Activated T-helper 9 cell treated with anti-CD3 and anti-CD28 coated beads, Interleukin-2, amount 50 U/mL, for 16 hours (primary cell): Measurements from ENCODE around the gene WNK3.

Experiments used
- DNase-seq: peaks from one replicate; pipeline ENCODE4 v3.0.0-alpha.2; 2020; ENCODE audit warnings: low read depth

The WNK3 gene

DNA sequence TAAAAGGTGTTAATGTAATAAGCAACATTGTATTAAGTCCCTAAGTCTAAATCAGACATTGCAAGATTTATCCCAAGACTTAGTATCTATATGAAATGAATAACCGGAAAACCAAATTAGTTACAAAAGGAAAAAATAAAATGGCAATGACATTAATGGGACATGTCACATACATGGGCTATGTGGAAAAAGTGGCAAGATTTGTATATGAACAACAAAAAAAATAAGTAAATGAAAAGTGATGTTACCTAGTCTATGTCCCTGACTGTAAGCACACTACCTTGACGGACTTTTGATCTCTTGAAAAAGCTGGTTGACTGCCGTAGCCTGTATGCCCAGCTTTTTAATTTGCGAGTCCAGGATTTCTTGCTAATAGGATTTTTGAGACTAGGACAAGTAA is 119.3 kb downstream of the WNK3 start:
- no peak for DNase-seq

DNA sequence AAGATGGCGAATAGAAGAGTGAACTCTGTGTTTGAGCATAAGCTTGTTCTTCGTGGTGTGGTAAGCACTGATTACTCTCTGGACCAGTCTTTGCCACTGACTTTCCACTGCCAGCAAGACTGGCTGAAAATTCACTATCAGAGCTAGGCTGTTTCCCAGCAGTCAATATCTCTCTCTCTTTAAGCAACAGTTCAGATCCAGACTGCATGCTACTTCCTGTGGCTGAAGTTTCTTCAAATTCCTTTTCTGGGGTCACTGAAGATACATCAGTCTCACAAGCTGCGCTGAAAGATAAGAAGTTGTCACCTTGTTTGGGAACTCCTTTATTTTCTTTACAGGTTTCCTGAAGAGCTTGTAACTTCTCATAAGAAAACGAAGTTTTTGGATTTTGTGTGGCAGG is 120.8 kb downstream of the WNK3 start:
- no peak for DNase-seq

DNA sequence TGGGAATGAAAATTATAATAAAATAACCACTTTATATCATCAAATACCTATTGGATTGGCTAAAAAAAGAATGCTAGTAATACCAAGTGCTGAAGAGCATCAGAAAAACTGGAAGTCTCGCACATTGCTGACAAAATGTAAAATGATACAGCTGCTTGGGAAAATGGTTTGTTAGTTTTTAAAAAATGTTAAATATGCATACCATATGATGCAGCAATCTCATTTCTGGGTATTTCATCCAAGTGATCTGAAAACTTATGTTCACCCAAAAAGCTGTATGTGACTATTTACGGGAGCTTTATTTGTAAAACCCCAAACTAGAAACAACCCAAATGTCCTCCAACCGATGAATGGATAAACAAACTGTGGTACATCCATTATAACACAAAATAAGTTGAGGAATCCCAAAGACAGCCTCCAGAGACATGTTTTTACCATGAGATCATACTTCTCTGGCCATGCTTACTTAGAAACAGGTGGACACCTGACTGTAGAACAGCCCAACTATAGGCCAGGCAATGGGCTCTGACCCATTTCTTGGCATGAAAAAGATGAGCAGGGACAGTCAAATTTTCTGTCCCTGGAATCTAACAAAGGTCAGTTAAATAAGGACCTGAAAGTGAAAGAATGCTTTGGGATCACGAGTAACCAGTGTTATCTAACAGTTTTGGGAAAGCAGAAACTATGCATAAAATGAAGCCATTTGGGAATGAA is 127.3 kb downstream of the WNK3 start:
- no peak for DNase-seq

DNA sequence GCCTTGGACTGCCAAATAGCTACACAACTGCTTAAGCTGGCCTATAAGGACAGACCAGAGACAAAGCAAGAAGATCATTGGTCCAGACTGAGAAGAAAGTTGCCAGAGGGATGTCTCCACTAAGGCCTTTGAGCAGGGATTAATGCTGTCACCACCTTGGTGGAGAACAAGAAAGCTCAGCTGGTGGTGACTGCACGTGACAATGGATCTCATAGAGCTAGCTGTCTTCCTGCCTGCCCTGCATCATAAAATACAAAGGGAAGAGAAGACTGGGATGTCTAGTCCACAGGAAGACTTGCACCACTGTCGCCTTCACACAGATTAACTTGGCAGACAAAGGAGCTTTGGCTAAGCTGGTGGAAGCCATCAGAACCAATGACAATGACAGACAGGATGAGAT is 134.3 kb downstream of the WNK3 start:
- DNase-seq: no peak

DNA sequence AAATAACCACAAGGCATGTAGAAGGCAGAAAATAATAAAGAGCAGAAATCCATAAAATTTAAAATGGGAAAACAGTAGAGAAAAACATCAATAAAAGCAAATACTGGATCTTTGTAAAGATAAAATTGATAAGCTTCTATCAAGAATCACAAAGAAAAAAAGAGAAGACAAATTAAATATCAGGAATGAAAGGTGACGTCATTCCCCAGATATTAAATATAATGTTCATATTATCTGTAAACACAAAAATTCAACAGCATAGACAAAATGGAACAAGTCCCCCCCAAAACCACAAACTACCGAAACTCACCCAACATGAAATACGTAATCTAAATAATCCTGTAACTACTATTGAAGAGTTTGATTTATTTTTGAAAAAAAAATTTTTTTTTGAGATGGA is 144.2 kb downstream of the WNK3 start:
- no peak for DNase-seq

DNA sequence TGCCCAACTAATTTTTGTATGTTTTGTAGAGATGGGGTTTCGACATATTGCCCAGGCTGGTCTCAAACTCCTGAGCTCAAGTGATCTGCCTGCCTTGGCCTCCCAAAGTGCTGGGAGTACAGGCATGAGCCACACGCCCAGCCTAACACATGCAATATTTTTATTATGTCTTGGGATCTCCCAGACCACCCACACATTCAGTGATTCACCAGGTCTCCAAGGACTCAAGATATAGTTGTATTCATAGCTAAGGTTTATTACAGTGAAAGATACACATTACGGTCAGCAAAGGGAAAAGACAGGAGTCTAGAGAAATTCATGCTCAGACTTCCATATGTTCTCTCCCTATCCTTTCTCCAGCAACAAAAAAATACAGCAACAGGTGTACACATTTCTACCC is 149.3 kb downstream of the WNK3 start:
- DNase-seq: no peak

DNA sequence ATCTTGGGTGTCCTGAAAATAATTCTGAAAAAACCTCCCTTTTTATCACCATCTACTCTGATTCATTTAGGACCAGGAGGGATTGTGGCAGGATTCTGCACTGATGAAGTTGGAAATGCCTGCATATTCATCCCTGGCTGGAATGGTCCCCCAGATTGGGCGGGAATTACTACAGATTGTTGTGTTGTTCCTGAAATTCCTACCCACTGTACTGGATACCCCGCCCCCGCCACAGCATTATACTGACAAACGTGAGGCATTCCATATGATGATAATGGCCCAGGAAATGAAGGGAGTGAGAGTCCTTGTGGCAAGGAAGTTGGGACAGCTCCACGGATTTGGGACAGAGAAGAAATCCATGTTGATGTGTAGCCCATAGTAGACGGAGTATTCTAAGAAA is 159.6 kb downstream of the WNK3 start:
- DNase-seq: no peak

DNA sequence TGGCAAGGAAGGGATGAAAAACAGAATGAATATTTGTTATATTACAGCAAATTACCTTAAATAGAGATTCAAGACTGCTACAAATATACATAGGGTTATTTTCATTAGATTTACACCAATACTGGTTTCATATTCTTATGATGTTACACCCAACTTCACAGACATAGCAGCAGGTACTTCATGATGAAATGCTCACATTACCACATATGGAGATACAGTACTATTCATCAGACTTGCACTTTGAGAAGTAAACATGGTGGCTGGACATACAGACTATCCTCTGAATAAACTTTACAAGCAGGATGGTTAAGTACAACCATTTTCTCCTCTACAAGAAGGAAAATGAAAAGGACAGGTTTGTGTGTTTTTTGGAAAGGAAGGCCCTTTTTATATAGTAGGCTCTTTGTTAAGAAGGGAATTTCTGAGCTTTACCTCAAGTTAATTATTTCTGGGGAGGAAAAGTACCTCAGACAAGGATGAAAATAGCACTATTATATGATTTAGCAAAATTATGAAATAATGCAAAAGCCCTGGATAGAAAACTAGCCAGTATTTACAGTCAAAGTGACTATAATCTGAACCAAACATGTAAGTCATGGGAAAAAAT is 162.8 kb downstream of the WNK3 start:
- no peak for DNase-seq

DNA sequence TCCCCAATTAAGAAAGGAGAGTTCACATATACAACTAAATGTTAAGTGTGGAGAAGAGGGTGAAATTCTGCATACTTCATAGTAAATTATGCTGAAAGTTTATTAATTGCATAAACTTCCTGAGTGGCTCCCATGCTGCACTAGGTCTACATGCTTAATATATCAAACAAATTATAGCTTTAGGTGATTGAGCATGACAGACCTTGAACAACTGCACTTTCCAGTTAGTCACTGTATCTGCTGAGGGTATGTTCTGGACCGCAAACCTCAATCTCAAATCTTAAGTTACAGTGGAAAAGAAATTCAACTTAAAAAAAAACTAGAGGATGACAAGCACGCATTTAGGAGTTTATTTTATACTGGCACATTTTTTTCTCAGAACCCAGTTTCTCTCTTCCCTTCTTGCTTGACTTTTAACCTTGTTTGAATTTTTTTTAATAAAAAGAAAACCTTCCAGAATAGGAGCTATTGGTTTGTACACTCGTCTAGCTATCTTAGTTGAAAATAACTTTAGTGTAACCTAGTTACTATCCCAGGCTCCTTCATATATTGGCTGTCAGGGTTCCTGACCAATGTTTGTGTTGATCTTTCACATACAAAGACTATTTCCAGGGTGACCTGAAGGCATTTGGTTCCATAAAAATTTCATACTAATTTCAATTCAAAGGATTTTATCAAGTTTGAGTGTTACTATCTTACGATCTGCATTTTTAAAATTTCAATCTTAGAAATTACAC is 164.6 kb downstream of the WNK3 start:
- no peak for DNase-seq

DNA sequence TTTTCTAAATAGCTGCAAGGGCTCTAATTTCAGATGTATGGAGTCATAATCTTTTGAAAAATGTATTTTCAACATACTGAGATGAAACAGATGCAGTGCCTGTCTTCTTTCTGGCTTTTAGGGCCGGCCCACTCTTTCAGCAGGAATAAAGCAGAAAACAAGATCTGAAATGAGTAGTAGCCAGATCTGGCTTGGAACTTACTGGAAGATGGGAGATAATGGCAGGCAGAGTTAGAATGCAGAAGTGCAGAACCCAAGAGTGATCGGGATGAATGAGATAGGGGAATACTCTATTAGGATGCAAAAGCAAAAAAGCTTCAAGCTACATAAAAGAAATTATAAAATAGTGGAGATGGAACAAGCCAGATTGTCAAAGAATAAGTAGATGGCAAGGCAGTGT is 173.4 kb downstream of the WNK3 start:
- DNase-seq: no peak

DNA sequence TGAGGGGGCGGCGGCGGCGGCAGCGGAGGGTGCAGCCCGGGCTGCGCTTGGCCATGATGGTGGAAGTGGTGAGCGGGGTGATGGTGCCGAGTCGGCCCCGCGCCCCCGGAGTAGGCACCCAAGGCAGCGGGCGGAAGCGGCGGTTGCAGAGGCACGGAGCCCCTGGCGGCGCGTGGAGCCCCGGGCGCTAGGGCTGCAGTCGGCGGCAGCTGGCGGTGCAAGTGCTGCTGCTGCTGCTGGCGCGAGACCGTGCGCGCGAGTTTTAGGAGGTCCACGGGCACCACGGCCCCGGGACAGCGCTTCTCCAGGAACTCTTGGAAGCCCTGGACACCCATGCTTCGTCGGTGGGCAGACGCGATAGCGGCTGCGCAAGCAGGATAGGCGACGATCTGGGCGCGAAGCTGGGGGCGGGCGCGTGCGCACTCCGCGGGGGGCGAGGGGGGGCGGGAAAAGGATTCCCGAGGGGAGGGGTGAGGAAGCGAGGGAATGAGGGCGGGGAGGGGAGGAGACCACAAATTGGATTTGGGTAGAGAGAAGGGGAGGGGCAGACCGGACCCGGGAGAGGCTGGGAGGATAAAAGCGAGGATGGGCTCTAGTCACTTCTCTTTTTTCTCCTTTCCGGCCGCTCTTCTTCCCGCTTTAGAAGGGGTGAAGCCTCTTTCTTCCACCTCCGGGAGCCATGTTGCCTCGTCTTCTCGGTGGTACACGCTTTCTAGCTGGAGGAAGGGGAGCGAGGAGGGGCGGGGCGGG is 174.8 kb downstream of the WNK3 start, which contains the start of gene FAM120C:
FAM120C (minus strand) TSS at position 391 of the 750 bp plus-strand sequence; CDS start at position 335, 56 bp downstream.
- DNase-seq: peak; percentile 50

DNA sequence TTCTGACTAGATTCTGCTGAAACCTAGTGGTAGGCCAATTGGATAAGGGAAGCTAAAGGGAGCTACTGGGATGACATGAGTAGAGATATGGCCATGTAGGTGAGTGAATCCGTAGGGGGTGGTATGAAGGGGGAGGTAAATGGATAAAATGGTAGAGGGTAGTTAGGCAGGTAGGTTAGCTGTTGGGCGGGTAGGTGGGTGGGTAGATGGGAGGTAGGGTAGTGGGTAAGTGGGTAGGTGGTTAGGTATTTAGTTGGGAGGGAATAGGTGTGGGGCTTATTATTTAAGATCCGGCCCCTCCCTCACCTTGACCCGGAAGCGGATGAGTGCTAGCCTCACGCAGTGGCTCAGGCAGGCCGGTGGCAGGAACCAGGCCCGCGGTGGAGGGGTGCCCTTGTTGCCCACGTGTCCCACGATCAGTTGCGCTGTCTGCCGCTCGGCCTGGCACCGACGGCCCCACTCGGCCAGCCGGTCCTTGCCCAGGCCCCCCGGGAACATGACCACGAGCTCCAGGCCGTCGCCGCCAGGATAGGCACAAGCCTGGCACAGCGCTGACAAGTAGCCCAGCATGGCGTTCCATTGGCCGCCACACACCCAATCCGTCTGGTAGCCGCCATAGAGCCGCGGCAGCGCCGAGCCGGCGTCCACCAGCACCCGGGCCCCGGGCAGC is 175.5 kb downstream of the WNK3 start:
- DNase-seq: peak; percentile 55

DNA sequence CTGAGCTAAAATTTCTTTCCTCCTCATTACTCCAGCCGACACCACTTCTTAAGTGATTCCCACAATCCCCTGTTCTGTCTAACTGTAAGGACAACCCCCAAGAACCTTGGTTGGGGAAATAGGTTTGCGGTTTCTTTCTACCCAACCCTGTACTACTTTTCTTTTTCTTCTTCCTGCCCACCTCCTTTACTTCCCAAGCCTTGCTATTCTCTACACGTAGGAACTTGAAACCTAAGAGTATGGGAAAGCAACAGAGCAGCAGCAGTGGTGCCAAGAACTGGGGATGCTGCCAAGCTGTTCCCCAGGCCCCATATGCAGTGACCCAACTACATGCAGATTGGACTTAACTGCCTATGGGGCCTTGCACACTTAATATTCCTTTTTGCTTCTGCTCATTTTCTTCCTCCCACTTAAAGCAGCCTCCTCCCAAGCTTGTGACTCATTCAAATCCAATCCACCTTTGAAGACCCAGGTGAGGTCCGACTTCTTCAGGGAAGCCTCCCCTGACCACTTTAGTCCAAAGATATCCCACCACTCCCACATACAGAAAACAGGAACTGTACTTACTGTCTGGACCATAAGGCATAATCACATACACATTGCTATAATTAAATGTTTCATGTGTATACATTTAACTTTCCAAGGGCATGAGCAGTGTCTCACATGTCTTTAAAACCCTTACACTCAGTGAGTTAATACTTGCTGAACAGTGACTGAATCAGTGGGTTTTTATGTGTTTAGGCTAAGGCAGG is 176.5 kb downstream of the WNK3 start:
- DNase-seq: no peak

DNA sequence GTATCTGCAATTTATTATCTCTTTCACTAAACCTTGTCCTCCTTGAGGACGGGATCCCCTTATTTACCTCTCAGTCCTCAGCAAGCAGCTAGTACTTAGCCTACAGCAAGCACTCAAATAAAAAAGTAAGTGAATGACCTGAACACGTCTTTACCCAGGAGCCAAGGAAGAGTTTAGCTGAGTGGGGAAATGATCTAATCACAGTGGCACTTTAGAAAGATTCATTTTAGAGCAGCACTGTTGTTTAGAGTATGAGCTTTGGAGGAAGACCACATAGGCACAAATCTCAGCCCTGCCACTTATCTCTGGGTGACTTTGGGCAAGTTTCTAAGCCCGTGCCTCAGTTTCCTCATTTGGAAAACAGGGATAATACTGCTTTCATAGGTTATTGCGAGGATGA is 177.4 kb downstream of the WNK3 start:
- no peak for DNase-seq

DNA sequence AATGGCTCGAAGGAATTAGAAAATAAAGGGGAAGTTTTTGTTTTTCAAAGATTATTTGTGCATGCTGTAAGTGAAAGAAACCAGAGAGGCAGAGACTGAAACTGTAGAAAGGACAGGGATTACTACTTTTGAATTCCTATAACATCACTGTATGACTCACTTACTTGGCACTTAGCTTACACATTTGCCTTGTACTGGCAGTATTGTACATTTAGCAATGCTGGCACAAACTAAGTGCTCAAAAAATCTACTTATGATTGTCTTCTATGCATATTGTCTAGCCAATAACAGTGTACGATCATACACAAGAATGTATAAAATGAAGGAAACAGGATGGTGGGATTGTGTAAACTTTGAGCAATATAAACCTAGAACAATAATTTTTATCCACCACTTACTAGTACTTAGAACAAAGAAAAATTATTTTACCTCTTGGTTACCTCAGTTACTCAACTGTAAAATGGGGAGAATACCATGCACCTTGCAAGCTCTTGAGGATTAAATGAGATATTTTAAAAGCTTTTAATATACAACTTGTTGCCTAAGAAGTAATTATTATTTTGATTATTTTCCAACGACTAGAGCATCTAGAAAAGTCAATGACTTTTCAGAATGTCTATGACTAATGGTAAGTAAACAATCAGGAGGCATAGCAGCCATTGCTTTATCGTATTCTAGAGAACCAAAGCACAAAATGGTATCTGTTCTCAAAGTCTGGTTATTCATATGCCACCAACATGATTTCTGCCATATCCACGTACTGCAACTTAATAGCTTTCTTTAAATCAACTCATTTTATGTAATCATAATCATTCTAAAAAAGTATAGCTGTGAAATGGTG is 179.5 kb downstream of the WNK3 start:
- no peak for DNase-seq

DNA sequence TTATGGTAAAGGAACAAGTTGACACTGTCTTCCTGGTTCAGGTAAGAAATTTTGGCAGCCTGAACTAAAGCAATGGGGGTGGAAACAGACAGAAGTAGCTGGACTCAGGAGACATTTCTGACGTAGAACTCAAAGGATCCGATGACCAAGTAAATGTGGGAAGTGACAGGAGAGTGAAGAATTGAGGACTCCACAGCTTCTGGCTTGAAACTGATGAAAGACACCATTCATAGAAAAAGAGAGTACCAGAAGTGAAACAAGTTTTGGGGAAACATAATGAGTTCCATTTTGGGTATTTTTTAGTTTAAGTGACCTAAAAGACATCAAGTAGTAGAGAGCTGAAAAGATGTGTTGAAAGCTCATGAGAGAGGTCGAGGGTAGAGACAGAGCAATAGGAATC is 180.5 kb downstream of the WNK3 start:
- DNase-seq: no peak

DNA sequence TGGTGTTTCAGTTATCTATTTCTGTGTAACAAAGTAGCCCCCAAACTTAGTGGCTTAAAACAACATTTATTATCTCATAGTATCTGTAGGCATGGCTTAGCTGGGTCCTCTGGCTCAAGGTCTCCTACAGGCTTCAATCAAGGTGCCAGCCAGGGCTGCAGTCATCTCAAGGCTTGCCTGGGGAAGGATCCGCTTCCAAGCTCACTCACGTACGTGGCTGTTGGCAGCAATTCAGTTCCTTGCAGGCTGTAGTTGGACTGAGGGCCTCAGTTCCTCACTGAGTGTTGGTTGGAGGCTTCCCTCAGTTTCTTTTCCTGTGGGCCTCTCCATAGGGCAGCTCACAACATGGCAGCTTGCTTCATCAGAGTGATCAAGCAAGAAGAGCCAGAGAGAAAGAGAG is 184.1 kb downstream of the WNK3 start:
- no peak for DNase-seq

DNA sequence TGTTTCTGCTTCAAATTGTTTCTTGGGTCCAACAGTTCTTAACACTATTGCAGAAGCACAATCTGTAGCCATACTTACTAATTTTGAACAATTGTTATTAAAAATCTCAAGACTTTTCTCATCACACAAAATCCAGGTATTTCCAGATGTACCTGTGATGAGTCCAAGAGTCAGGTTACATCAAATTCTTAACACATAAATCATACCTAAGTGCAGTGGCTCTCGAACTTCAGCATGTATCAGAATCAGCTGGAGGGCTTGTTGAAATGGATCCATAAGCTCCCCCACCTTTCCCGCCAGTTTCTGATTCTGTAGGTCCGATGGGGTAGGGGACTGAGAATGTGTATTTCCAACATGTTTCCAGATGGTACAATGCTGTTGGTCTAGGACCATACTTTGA is 185.4 kb downstream of the WNK3 start:
- DNase-seq: no peak

DNA sequence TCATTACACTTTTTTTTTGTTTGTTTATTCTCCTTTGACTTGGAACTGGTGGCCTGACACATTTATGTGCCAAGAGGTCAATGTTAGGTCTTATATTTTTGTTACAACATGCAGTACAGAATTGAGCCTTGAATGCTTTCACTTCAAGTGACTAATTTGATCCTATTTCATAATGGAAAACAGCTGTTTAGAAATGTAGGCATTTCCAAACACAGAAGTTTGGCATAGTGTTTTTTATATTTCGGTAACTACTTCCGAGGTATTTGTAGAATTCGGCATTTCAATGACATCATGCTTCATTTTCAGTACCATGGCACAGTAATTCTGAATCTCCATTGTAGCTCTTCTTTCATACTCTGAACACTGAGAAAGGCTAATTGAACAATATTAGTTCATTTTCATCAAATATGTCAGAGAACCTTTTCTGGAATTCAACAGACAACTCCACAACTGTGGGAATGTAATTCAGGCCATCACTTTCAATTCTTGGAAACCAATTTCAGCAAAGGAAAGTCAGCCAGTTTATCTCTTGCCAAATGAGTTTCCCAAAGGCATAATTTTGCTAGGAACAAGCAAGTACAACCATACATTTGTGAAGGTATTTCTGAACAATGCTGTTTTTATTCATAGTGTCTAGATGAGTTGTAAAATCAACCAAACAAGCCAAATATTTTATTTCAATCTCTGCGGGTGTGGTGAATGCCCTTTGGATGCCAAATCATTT is 186.2 kb downstream of the WNK3 start:
- no peak for DNase-seq

DNA sequence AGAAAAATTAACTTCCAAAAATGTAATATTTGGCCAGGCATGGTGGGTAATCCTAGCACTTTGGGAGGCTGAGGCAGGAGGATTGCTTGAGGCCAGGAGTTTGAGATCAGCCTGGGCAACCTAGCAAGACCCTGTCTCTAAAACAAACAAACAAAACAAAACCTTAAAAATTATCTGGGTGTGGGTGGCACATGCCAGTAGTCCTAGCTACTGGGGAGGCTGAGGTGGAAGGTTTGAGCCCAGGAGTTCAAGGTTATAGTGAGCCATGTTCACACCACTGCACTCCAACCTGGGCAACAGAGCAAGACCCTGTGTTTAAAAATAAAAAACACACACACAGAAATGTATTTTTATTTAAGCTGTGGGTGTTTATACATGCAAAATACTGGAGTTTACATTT is 186.8 kb downstream of the WNK3 start:
- DNase-seq: no peak
